HEK293T (cell line): ENCODE results near the gene ARHGAP23.
"Not testable (repeated sequence)": the region's sequence is repeated elsewhere in the genome, so short reads cannot be mapped to it uniquely, and the experiment has no call there.

Experiments used
- ARNT ChIP-seq: fragments of 450-650 bp; IDR thresholded peaks from 2 replicates; pipeline ENCODE4 v1.6.1; 2017; ENCODE audit warnings: mild to moderate bottlenecking
- BHLHE40 ChIP-seq: fragments of 450-650 bp; IDR thresholded peaks from 2 replicates; pipeline ENCODE4 v1.6.1; 2016; ENCODE audit warnings: mild to moderate bottlenecking, moderate library complexity, borderline replicate concordance
- FOXK2 ChIP-seq: fragments of 450-650 bp; IDR thresholded peaks from 2 replicates; pipeline ENCODE4 v1.6.1; 2016; ENCODE audit warnings: mild to moderate bottlenecking
- FOXM1 ChIP-seq: fragments of 450-650 bp; IDR thresholded peaks from 2 replicates; pipeline ENCODE4 v1.6.1; 2017; ENCODE audit warnings: mild to moderate bottlenecking, borderline replicate concordance
- L3MBTL2 ChIP-seq: fragments of 450-650 bp; conservative IDR thresholded peaks from 2 replicates; pipeline ENCODE4 v1.6.1; 2016; ENCODE audit warnings: mild to moderate bottlenecking
- LEF1 ChIP-seq: fragments of 450-650 bp; IDR thresholded peaks from 2 replicates; pipeline ENCODE4 v1.6.1; 2017; ENCODE audit warnings: mild to moderate bottlenecking, borderline replicate concordance
- PKNOX1 ChIP-seq: fragments of 450-650 bp; IDR thresholded peaks from 2 replicates; pipeline ENCODE4 v1.6.1; 2016
- SP1 ChIP-seq: fragments of 450-650 bp; IDR thresholded peaks from 2 replicates; pipeline ENCODE4 v1.6.1; 2017
- SUZ12 ChIP-seq: fragments of 450-650 bp; IDR thresholded peaks from 2 replicates; pipeline ENCODE4 v1.6.1; 2016; ENCODE audit warnings: mild to moderate bottlenecking
- TARDBP ChIP-seq: fragments of 450-650 bp; IDR thresholded peaks from 2 replicates; pipeline ENCODE4 v1.6.1; 2016
- ZNF384 ChIP-seq: fragments of 450-650 bp; IDR thresholded peaks from 2 replicates; pipeline ENCODE4 v1.6.1; 2016

- TF ChIP-seq BHLHE40, FOXM1, L3MBTL2, TARDBP, LEF1, PKNOX1, ARNT, SP1, ZNF384, SUZ12, FOXK2: not testable (repeated sequence)
Observed at GRCh38 chr17:38531761-38532160, 103.5 kb downstream of the ARHGAP23 start.
